ENCODE data around the gene CDH13.

- TF ChIP-seq POLR2AphosphoS5 (IDR thresholded peaks at IDR 0.05; ENCODE audit: borderline replicate concordance, low read depth, low read length), result no peak
- no peak for TF ChIP-seq FOXP2 (optimal IDR thresholded peaks at IDR 0.05; ENCODE audit: control extremely low read depth, extremely low read length, insufficient read depth)
- TF ChIP-seq EZH2 (IDR thresholded peaks at IDR 0.05), result no peak
These were observed 1077.9 kb downstream of the CDH13 start for GRCh38 chr16:83704656-83705055.

Data from SK-N-MC (cell line).